ENCODE data around the gene UEVLD.

DNA sequence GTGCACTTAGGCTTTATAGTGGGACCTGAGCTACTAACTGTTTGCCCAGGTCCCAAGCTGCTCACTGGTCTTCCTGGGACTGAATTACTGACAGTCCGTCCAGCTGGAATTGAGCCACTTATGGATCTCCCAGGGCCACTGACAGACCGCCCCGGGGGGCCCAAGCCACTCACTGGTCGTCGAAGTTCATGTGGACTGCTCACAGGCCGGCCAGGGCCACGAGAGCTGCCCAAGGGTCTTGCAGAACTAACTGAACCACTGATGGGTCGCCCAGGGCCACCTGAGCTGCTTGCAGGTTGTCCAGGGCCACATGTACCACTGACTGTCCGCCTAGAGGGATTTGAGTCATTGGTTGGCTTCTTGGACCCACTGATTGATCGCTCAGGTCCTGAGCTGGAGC, 26.1 kb upstream of the UEVLD start:
- TF ChIP-seq, protein P1, sequence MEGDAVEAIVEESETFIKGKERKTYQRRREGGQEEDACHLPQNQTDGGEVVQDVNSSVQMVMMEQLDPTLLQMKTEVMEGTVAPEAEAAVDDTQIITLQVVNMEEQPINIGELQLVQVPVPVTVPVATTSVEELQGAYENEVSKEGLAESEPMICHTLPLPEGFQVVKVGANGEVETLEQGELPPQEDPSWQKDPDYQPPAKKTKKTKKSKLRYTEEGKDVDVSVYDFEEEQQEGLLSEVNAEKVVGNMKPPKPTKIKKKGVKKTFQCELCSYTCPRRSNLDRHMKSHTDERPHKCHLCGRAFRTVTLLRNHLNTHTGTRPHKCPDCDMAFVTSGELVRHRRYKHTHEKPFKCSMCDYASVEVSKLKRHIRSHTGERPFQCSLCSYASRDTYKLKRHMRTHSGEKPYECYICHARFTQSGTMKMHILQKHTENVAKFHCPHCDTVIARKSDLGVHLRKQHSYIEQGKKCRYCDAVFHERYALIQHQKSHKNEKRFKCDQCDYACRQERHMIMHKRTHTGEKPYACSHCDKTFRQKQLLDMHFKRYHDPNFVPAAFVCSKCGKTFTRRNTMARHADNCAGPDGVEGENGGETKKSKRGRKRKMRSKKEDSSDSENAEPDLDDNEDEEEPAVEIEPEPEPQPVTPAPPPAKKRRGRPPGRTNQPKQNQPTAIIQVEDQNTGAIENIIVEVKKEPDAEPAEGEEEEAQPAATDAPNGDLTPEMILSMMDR (IDR thresholded peaks at IDR 0.05), result no peak
- no peak for TF ChIP-seq EP300 (IDR thresholded peaks at IDR 0.05)
- TF ChIP-seq POLR2A (IDR thresholded peaks at IDR 0.05), result no peak

Measured in tibial nerve (tissue), 4 donors.